Measurements from ENCODE around the gene FYB1. TPM values are rescaled to one million over a fixed set of nuclear protein-coding genes. Genes with fewer than 3 reads are reported as not detected.

Gene FYB1
- total RNA-seq, 1 experiment from 2014 or later = 0.12 TPM

- H3K4me1 Mint-ChIP-seq (ENCODE audit: insufficient read depth, unreplicated experiment) = peaks cover 23% of the 10 kb centered on the region
- intact Hi-C loops (cut with micrococcal nuclease) = no loop called here
- TF ChIP-seq, protein P1, sequence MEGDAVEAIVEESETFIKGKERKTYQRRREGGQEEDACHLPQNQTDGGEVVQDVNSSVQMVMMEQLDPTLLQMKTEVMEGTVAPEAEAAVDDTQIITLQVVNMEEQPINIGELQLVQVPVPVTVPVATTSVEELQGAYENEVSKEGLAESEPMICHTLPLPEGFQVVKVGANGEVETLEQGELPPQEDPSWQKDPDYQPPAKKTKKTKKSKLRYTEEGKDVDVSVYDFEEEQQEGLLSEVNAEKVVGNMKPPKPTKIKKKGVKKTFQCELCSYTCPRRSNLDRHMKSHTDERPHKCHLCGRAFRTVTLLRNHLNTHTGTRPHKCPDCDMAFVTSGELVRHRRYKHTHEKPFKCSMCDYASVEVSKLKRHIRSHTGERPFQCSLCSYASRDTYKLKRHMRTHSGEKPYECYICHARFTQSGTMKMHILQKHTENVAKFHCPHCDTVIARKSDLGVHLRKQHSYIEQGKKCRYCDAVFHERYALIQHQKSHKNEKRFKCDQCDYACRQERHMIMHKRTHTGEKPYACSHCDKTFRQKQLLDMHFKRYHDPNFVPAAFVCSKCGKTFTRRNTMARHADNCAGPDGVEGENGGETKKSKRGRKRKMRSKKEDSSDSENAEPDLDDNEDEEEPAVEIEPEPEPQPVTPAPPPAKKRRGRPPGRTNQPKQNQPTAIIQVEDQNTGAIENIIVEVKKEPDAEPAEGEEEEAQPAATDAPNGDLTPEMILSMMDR (IDR thresholded peaks at IDR 0.05; ENCODE audit: unreplicated experiment) = no peak
- no peaks in the 10 kb centered on the region for H3K27me3 Mint-ChIP-seq (ENCODE audit: insufficient read depth, unreplicated experiment)
- no TSS peak for BruUV-seq (replicated peaks)
- H3K4me3 Mint-ChIP-seq (ENCODE audit: unreplicated experiment) = no peak overlapping the region
- no peak for DNase-seq (ENCODE audit: unreplicated experiment)
- H3K27ac Mint-ChIP-seq (ENCODE audit: low read depth, unreplicated experiment) = peak overlapping the region; percentile 43
- ChIA-PET CTCF (interaction anchor here (0.7 kb wide), 1 partner anchor 36 kb away, joined by 3 read pairs; no protein-coding TSS in a partner anchor), POLR2A (interaction anchor here (0.7 to 7.6 kb wide), 4 partner anchors 10 to 134 kb away, joined by 3 to 55 read pairs (median 4); partner anchors contain the start of gene RICTOR)
- no peaks in the 10 kb centered on the region for H3K36me3 Mint-ChIP-seq (ENCODE audit: insufficient read depth, unreplicated experiment)
- H3K9me3 Mint-ChIP-seq (ENCODE audit: unreplicated experiment) = no peaks in the 10 kb centered on the region
Observed at GRCh38 chr5:39063037-39063436, 156.3 kb downstream of the FYB1 start.

GRCh38 chr5:39062530-39062929, 156.8 kb downstream of the FYB1 start:
- Mint-ChIP-seq H3K36me3 (ENCODE audit: insufficient read depth, unreplicated experiment) (no peaks in the 10 kb centered on the region), H3K27me3 (ENCODE audit: insufficient read depth, unreplicated experiment) (no peaks in the 10 kb centered on the region), H3K27ac (ENCODE audit: low read depth, unreplicated experiment) (peak overlapping the region; percentile 43), H3K4me1 (ENCODE audit: insufficient read depth, unreplicated experiment) (peaks cover 23% of the 10 kb centered on the region), H3K9me3 (ENCODE audit: unreplicated experiment) (no peaks in the 10 kb centered on the region), H3K4me3 (ENCODE audit: unreplicated experiment) (no peak overlapping the region)
- no peak for DNase-seq (ENCODE audit: unreplicated experiment)
- ChIA-PET CTCF (no interaction called here), POLR2A (interaction anchor here (0.7 to 7.6 kb wide), 3 partner anchors 11 to 41 kb away, joined by 4 to 55 read pairs (median 4); partner anchors contain the start of gene RICTOR)
- BruUV-seq (replicated peaks) = no TSS peak
- TF ChIP-seq, protein P1 (IDR thresholded peaks at IDR 0.05; ENCODE audit: unreplicated experiment) = no peak
- intact Hi-C loops (cut with micrococcal nuclease) = no loop called here

DNA sequence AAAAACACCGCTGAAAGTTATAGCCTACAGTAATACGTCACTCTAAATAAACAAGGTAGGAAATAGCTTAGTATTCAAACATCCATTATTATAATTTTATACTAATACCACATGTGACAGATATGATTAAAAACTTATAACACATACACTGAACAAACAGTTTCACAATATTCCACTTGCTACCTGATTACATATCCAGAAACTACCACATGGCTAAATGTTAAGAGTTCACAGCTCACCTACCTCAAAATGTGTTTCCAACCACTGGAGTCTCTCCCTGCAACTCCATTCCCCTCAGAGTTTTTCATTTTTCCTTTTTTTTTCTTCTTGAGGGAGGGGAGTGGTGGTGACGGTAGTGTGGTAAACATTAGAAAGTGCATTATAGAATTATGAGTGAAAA, 157.3 kb downstream of the FYB1 start:
- peaks cover 23% of the 10 kb centered on the region for H3K4me1 Mint-ChIP-seq (ENCODE audit: insufficient read depth, unreplicated experiment)
- BruUV-seq (replicated peaks) = no TSS peak
- TF ChIP-seq, protein P1 (IDR thresholded peaks at IDR 0.05; ENCODE audit: unreplicated experiment) = no peak
- H3K36me3 Mint-ChIP-seq (ENCODE audit: insufficient read depth, unreplicated experiment) = no peaks in the 10 kb centered on the region
- POLR2A ChIA-PET = interaction anchor here (0.7 to 7.6 kb wide), 3 partner anchors 11 to 41 kb away, joined by 4 to 55 read pairs (median 4); partner anchors contain the start of gene RICTOR
- no peak overlapping the region for H3K4me3 Mint-ChIP-seq (ENCODE audit: unreplicated experiment)
- peak overlapping the region; percentile 43 for H3K27ac Mint-ChIP-seq (ENCODE audit: low read depth, unreplicated experiment)
- intact Hi-C loops (cut with micrococcal nuclease) = no loop called here
- CTCF ChIA-PET = no interaction called here
- H3K9me3 Mint-ChIP-seq (ENCODE audit: unreplicated experiment) = no peaks in the 10 kb centered on the region
- DNase-seq (ENCODE audit: unreplicated experiment) = no peak
- H3K27me3 Mint-ChIP-seq (ENCODE audit: insufficient read depth, unreplicated experiment) = no peaks in the 10 kb centered on the region

DNA sequence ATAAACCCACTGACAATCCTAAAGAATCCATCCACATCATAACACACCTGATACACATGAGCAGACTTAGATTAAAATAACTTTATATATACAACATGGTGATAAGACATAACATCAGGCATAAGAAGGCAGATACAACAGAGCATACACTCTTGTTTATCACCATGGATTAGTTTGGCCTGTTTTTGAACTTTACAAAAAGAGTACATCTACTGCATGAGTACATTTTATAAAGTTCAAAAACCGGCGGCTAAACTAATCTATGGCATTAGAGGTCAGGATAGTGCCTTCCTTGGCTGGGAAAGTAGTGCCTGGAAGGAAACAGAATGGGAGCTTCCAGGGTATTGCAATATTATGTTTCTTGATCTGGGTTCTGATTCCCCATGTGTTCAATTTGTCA, 160.3 kb downstream of the FYB1 start:
- H3K9me3 Mint-ChIP-seq (ENCODE audit: unreplicated experiment) = no peaks in the 10 kb centered on the region
- H3K27me3 Mint-ChIP-seq (ENCODE audit: insufficient read depth, unreplicated experiment) = no peaks in the 10 kb centered on the region
- no peaks in the 10 kb centered on the region for H3K36me3 Mint-ChIP-seq (ENCODE audit: insufficient read depth, unreplicated experiment)
- ChIA-PET POLR2A (interaction anchor here (7.6 kb wide), 1 partner anchor 14 kb away, joined by 55 read pairs; the partner anchor contains the start of gene RICTOR), CTCF (interaction anchor here (1.3 kb wide), 1 partner anchor 22 kb away, joined by 3 read pairs; no protein-coding TSS in a partner anchor)
- TF ChIP-seq, protein P1 (IDR thresholded peaks at IDR 0.05; ENCODE audit: unreplicated experiment) = no peak
- peaks cover 28% of the 10 kb centered on the region for H3K4me1 Mint-ChIP-seq (ENCODE audit: insufficient read depth, unreplicated experiment)
- no peak overlapping the region for H3K27ac Mint-ChIP-seq (ENCODE audit: low read depth, unreplicated experiment)
- intact Hi-C loops (cut with micrococcal nuclease) = no loop called here
- no peak overlapping the region for H3K4me3 Mint-ChIP-seq (ENCODE audit: unreplicated experiment)
- BruUV-seq (replicated peaks) = no TSS peak
- DNase-seq (ENCODE audit: unreplicated experiment) = no peak

All from MCF 10A (cell line).